BLaER1 (cell line): ENCODE data around the gene FAM170B.

Experiments used
- H3K27ac ChIP-seq: shearing (Covaris generic); formaldehyde crosslinking; 2 replicates; pipeline ENCODE4 v1.8.1; 2022
- H3K27me3 ChIP-seq: shearing (Covaris generic); formaldehyde crosslinking; 2 replicates; pipeline ENCODE4 v1.8.1; 2022
- H3K36me3 ChIP-seq: shearing (Covaris generic); formaldehyde crosslinking; 2 replicates; pipeline ENCODE4 v1.8.1; 2022
- H3K4me1 ChIP-seq: shearing (Covaris generic); formaldehyde crosslinking; 2 replicates; pipeline ENCODE4 v1.8.1; 2022
- H3K4me2 ChIP-seq: shearing (Covaris generic); formaldehyde crosslinking; 2 replicates; pipeline ENCODE4 v1.8.1; 2022
- H3K4me3 ChIP-seq: shearing (Covaris generic); formaldehyde crosslinking; 2 replicates; pipeline ENCODE4 v1.8.1; 2022
- H3K9ac ChIP-seq: shearing (Covaris generic); formaldehyde crosslinking; 2 replicates; pipeline ENCODE4 v1.8.1; 2022
- H3K9me3 ChIP-seq: shearing (Covaris generic); formaldehyde crosslinking; 2 replicates; pipeline ENCODE4 v1.8.1; 2022
- H4K20me1 ChIP-seq: shearing (Covaris generic); formaldehyde crosslinking; 2 replicates; pipeline ENCODE4 v1.8.1; 2022
- Cebpa-rat ChIP-seq: shearing (Covaris generic); IDR thresholded peaks from 2 replicates; pipeline ENCODE4 v1.8.1; 2022

FAM170B gene

GRCh38 chr10:49082766-49083165, 51.1 kb downstream of the FAM170B start:
- Histone ChIP-seq H3K27me3 (no peaks in the 10 kb centered on the region), H3K9me3 (peaks cover 18% of the 10 kb centered on the region), H3K4me2 (no peak overlapping the region), H3K4me1 (peaks cover 5% of the 10 kb centered on the region), H3K4me3 (no peak overlapping the region), H3K9ac (no peak overlapping the region), H3K36me3 (no peaks in the 10 kb centered on the region), H3K27ac (no peak overlapping the region), H4K20me1 (no peaks in the 10 kb centered on the region)
- TF ChIP-seq Cebpa-rat = no peak

DNA sequence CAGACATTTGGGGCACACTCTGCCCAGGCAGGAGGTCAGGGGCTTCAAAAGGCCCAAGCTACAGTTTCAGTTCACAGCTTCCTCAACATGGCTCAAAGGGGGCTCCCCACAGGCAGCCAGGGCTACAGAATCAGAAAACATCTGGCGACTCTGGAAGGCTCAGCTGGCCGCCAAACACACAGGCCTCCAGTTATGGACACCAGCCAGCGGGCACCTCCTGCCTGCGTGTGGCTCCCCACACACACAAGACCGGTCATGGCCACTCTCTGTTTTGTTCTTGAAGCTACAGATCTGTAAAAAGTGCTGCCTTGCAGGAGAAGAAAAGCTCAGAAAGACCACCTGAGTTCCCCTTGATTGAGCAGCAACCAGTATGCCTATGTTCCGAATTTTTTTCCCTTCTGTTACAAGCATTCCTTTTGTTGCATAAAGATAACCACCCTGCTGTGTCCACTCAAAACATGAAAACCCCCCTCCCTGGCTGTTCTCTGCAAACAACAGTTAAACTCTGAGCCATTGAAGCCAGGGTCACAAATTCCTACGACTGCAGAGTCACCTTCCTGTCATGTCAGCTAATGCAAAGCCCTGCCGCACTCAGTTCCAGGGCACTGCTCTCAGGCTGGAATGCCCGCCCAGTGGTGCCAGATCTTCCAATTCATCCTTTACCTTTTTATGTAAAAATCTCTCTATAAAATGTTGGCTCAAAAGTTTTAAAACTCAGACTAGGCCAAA, 52.1 kb downstream of the FAM170B start:
- Histone ChIP-seq H3K4me2 (no peak overlapping the region), H4K20me1 (no peaks in the 10 kb centered on the region), H3K4me1 (peaks cover 16% of the 10 kb centered on the region), H3K27me3 (no peaks in the 10 kb centered on the region), H3K9ac (no peak overlapping the region), H3K9me3 (peaks cover 9% of the 10 kb centered on the region), H3K27ac (no peak overlapping the region), H3K4me3 (no peak overlapping the region), H3K36me3 (no peaks in the 10 kb centered on the region)
- TF ChIP-seq Cebpa-rat = no peak
